Liver (tissue), 3 donors: ENCODE results near the gene SLC22A31.

ENCODE experiments used
- EGR1 ChIP-seq, 2 donors: IDR thresholded peaks; 2 replicates each; pipeline ENCODE4 v1.6.1; 2016 to 2018; ENCODE audit warnings: antibody characterized with exemption in 2 of 2, low read depth in 2 of 2
- JUND ChIP-seq, 2 donors: IDR thresholded peaks; 2 replicates each; pipeline ENCODE4 v1.6.1; 2016; ENCODE audit warnings: antibody characterized with exemption in 2 of 2
- RAD21 ChIP-seq, 2 donors: IDR thresholded peaks; 2 replicates each; pipeline ENCODE4 v1.6.1; 2016; ENCODE audit warnings: antibody characterized with exemption in 2 of 2, mild to moderate bottlenecking in 2 of 2
- TAF1 ChIP-seq: conservative IDR thresholded peaks from 2 replicates; pipeline ENCODE4 v1.6.1; 2016; ENCODE audit warnings: antibody characterized with exemption, mild to moderate bottlenecking
- TF ChIP-seq, protein P1 (sequence below): fragments of 150-350 bp; IDR thresholded peaks from 2 replicates; pipeline ENCODE4 v1.5.1; 2017; ENCODE audit warnings: improper control_type of control experiment, low read depth, low read length; ENCODE audit not compliant: missing input control
- TF ChIP-seq, protein P2 (sequence below): IDR thresholded peaks from 2 replicates; pipeline ENCODE4 v1.6.1; 2016; ENCODE audit warnings: antibody characterized with exemption
- TF ChIP-seq, protein P3 (sequence below): IDR thresholded peaks from 2 replicates; pipeline ENCODE4 v1.6.1; 2016; ENCODE audit warnings: antibody characterized with exemption, mild to moderate bottlenecking
- donor health status: healthy.
- donor health status: healthy.

DNA sequence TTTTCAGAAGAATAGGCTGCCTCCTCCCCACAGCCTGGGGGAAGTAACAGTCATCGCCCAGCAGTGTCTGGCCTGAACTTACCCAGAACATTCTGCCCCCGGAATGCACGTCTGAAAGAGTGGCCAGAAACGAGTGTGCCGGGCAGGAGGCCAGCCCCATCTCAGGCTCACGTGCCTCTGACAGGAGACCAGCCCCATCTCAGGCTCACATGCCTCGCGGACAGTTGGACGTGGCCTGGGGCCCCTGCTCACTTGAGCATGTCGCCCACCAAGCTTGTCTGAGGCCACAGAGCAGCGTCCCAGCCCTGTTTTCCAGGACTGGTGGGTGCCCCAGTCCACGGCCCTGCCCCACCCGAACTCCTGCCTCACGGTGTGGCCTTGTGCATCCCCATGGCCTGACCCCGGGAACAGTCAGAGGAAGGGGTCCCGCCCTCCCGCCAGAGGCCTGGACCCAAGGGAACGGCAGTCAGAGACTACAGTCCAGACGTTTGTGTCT, 45.1 kb downstream of the SLC22A31 start:
- TF ChIP-seq JUND (IDR thresholded peaks at IDR 0.05) (no peak), RAD21 (IDR thresholded peaks at IDR 0.05) (no peak), TAF1 (no peak), EGR1 (IDR thresholded peaks at IDR 0.05; ENCODE audit: low read depth in 2 of 2) (no peak)
- TF ChIP-seq, protein P1, sequence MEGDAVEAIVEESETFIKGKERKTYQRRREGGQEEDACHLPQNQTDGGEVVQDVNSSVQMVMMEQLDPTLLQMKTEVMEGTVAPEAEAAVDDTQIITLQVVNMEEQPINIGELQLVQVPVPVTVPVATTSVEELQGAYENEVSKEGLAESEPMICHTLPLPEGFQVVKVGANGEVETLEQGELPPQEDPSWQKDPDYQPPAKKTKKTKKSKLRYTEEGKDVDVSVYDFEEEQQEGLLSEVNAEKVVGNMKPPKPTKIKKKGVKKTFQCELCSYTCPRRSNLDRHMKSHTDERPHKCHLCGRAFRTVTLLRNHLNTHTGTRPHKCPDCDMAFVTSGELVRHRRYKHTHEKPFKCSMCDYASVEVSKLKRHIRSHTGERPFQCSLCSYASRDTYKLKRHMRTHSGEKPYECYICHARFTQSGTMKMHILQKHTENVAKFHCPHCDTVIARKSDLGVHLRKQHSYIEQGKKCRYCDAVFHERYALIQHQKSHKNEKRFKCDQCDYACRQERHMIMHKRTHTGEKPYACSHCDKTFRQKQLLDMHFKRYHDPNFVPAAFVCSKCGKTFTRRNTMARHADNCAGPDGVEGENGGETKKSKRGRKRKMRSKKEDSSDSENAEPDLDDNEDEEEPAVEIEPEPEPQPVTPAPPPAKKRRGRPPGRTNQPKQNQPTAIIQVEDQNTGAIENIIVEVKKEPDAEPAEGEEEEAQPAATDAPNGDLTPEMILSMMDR, result no peak
- TF ChIP-seq, protein P2, sequence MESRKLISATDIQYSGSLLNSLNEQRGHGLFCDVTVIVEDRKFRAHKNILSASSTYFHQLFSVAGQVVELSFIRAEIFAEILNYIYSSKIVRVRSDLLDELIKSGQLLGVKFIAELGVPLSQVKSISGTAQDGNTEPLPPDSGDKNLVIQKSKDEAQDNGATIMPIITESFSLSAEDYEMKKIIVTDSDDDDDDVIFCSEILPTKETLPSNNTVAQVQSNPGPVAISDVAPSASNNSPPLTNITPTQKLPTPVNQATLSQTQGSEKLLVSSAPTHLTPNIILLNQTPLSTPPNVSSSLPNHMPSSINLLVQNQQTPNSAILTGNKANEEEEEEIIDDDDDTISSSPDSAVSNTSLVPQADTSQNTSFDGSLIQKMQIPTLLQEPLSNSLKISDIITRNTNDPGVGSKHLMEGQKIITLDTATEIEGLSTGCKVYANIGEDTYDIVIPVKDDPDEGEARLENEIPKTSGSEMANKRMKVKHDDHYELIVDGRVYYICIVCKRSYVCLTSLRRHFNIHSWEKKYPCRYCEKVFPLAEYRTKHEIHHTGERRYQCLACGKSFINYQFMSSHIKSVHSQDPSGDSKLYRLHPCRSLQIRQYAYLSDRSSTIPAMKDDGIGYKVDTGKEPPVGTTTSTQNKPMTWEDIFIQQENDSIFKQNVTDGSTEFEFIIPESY, result no peak
- TF ChIP-seq, protein P3, sequence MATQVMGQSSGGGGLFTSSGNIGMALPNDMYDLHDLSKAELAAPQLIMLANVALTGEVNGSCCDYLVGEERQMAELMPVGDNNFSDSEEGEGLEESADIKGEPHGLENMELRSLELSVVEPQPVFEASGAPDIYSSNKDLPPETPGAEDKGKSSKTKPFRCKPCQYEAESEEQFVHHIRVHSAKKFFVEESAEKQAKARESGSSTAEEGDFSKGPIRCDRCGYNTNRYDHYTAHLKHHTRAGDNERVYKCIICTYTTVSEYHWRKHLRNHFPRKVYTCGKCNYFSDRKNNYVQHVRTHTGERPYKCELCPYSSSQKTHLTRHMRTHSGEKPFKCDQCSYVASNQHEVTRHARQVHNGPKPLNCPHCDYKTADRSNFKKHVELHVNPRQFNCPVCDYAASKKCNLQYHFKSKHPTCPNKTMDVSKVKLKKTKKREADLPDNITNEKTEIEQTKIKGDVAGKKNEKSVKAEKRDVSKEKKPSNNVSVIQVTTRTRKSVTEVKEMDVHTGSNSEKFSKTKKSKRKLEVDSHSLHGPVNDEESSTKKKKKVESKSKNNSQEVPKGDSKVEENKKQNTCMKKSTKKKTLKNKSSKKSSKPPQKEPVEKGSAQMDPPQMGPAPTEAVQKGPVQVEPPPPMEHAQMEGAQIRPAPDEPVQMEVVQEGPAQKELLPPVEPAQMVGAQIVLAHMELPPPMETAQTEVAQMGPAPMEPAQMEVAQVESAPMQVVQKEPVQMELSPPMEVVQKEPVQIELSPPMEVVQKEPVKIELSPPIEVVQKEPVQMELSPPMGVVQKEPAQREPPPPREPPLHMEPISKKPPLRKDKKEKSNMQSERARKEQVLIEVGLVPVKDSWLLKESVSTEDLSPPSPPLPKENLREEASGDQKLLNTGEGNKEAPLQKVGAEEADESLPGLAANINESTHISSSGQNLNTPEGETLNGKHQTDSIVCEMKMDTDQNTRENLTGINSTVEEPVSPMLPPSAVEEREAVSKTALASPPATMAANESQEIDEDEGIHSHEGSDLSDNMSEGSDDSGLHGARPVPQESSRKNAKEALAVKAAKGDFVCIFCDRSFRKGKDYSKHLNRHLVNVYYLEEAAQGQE, result no peak
